HG02759 (cell line): ENCODE results near the gene SLC12A2.
A peak's percentile ranks its signal among the peaks of the same experiment; 100 is the strongest.

ENCODE experiments used
- ATAC-seq: cut with Tn5 transposase; IDR thresholded peaks from one replicate; pipeline ENCODE4 v1.9.1; 2021; ENCODE audit warnings: mild to moderate bottlenecking, moderate library complexity; ENCODE audit not compliant: unreplicated experiment

Gene SLC12A2

GRCh38 chr5:128083033-128083810, at the start of gene SLC12A2:
Gene SLC12A2, plus strand, starts transcription at chr5:128083766. Its CDS starts 189 bp downstream, at chr5:128083955.
- ATAC-seq = peak; percentile 66

GRCh38 chr5:128035689-128036088, 47.9 kb upstream of the SLC12A2 start:
- ATAC-seq = no peak

DNA sequence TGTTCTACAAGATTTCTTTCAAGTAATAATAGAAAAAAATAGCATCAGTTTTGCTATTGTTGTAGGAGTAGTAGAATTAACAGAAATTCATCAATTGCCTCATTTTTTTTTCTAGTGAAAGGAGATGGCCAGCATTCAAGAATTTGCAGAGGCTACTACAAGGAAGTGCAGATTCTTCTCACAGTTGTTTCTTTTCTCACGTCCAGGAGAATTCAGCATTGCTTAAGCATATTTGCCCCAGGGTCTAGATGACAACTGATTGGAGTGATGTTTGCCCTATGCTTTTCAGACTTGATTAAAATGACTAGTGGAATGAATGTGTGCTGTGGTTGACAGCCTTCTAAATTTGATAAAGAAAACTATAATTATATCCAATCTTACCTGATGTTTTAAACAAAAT, 46.6 kb upstream of the SLC12A2 start:
- no peak for ATAC-seq

DNA sequence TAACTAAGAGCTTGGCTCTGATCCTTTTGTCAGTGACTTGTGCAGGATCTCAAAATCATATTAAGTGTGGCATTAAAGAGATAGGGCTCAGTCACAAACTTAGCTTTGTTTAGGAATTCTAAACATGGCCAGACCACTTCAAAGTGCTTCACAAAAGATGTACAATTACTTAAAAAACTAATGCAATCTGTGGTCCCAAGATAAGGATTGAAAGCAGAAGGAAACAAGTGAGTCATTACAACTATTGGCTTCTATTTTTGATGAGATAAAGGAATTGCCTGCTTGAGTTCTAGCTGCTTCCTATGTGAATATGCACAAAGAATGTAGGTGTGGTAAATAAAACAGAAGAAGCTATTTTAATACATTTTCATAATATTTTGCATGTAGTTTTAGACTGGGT, 44.9 kb upstream of the SLC12A2 start:
- no peak for ATAC-seq

DNA sequence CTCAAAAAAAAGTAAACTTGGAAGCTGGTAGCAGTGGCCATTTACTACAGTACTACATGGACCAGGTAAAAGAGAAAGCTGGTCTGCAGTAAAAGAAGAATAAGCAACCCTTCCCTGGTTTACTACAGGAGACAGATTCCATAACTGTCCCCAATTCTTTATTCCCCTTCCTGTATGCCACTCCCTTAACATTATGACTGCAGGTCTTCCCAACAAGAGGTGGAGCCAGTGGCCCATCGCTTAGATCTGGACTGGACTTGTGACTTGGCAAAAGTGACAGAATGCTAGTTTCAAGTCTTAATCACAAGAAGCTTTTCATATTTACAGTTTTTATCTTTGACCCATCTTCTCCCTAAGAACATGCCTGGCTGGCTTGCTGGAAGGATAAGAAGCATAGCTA, 42.6 kb upstream of the SLC12A2 start:
- no peak for ATAC-seq

GRCh38 chr5:128052780-128053179, 30.8 kb upstream of the SLC12A2 start:
- no peak for ATAC-seq

GRCh38 chr5:128053291-128053954, 30.1 kb upstream of the SLC12A2 start:
- ATAC-seq = no peak

DNA sequence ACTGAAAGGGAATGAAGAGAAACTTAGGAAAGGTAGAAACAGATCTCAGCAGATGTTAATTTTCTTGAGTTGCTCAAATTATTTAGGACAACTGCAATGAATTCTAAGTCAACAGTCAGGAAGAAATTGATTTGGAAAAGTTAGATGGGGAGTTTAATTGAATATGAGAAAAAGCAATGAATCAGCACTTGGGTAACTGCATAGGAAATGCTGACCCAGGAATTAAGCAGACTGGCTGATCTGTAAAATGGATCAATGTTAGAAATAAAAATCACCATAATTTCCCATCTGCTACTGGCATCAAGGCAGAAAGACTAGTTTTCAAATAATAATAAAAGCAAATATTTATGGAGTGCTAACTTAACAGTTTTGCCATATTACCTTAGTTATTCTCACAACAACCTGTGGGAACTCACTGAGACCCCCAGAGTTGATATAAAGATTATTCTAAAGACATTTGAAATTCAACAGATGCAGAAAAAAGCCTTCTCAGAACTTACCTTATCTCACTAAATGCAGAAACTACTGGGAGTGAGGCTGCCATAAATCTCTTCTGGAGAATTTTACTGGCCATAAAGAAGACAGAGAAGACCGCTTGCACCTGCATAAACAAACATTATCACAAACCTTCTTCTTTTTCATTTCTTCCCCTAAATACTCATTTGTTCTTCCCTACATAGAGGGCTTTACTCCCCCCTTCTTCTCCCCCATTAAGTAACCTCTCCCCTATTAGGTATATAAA, 22.8 kb upstream of the SLC12A2 start:
- no peak for ATAC-seq

DNA sequence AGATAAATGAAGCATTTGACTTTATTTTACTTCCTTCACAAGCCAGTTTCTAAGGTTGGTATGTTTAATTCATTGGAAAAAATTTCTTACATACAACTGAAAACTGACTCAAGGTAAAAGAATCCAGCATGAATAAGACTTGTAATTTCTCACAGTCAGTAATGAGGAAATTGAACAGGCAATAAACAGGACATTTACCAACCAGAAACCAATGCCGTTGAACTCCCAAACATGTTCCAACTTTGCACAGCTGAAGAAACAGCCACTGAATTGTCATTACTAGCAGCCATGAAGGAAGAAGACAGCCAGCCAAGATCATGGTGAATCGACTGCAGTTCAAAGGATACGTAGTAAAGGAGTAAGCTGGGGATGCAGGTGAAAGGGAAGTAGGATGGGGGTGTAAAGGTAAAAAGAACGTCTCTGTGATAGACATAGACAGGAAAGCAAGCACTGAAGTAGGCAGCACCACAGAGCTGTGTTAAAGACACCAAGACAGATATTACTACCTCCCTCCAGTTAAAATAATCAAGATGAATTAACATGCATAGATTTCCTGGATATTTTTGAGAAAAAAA, 21.3 kb upstream of the SLC12A2 start:
- no peak for ATAC-seq

- ATAC-seq = no peak
Measured at GRCh38 chr5:128074171-128074570, 9.4 kb upstream of the SLC12A2 start.

- no peak for ATAC-seq
Measured at GRCh38 chr5:128074953-128075352, 8.6 kb upstream of the SLC12A2 start.

DNA sequence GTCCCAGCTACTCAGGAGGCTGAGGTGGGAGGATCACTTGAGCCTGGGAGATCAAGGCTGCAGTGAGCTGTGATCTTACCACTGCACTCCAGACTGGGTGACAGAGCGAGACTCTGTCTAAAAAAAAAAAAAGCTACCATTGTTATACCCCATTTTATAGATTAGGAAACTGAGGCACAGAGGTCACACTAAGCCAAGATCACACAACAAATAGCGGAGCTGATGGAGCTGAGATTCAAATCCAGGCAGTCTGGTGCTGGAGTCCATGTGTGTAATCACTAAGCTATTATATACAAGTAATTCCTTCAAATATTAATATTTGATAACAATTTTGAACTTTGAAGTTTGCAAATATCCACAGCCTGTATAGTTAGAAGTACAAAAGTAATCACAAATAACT, 6.0 kb upstream of the SLC12A2 start:
- no peak for ATAC-seq

- no peak for ATAC-seq
Measured at GRCh38 chr5:128081111-128081851, 2.3 kb upstream of the SLC12A2 start.

DNA sequence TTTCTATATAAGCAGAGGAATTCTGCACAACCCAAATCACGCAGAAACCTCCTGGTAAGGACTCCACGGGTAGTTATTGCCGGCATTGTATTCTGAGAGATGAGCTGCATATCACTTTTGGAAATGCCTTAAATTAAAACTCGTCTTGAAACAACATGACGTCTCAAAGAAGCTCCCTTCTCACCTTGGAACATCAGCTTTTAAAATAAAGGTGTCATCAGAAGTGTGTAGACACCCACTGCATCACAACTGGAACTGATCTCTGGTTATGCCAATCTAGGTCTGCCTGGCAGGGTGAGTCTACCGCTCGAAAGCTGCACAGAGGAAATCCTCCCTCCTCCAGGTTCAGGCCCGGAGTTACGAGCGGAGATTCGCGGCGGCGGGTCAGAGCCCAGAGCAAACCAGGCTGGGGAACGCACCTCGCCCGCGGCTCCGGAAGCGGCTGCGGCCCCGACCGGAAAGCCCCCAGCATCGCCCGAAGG, 974 bp upstream of the SLC12A2 start:
- ATAC-seq = no peak

DNA sequence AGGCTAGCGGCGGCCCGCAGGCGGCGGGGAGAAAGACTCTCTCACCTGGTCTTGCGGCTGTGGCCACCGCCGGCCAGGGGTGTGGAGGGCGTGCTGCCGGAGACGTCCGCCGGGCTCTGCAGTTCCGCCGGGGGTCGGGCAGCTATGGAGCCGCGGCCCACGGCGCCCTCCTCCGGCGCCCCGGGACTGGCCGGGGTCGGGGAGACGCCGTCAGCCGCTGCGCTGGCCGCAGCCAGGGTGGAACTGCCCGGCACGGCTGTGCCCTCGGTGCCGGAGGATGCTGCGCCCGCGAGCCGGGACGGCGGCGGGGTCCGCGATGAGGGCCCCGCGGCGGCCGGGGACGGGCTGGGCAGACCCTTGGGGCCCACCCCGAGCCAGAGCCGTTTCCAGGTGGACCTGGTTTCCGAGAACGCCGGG, 253 bp downstream of the SLC12A2 start:
- ATAC-seq = peak; percentile 38

DNA sequence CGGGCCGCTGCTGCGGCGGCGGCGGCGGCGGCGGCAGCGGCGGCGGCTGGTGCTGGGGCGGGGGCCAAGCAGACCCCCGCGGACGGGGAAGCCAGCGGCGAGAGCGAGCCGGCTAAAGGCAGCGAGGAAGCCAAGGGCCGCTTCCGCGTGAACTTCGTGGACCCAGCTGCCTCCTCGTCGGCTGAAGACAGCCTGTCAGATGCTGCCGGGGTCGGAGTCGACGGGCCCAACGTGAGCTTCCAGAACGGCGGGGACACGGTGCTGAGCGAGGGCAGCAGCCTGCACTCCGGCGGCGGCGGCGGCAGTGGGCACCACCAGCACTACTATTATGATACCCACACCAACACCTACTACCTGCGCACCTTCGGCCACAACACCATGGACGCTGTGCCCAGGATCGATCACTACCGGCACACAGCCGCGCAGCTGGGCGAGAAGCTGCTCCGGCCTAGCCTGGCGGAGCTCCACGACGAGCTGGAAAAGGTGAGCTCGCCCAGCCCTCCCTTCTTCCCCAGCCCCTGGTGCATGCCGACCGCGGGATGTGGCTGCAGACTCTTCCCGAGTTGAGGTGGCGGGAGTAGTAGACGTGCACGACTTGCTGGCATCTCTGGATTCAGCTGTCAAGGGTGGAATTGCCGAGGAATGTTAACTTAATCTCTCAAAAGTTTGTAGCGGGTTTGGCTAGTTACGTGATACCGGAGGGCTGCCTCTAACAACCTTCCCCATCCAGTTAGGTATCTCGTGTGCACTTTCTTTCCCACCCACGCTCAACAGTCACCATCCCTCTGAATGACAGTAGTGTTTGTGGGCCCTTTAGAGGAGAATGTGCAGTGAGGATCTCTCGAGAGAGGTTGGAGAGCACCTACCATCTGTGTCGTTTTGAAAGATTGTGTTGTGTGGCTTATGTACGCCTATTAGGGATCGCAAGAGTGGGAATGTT, 932 bp downstream of the SLC12A2 start:
- ATAC-seq = peak; percentile 6

GRCh38 chr5:128085413-128085812, 1.8 kb downstream of the SLC12A2 start:
- no peak for ATAC-seq

DNA sequence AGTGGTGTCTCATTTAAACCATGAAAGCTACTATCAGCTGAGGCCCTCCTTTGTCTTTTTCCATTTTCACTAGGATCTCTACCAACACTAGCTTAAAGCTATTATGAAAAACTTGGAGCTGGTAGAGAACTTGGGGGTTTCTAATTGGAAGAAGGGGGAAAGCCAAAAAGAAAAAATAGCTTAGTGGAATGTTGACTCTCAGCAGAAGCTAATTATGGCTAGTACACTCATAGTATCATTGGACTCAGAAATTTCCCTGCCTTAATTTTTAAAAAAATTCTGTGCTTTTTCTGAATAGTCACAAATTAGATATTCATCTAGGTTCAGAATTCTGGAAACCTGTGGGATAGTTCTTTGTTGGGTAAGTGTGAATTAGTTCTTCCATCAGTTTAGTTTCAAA, 8.0 kb downstream of the SLC12A2 start:
- ATAC-seq = no peak

DNA sequence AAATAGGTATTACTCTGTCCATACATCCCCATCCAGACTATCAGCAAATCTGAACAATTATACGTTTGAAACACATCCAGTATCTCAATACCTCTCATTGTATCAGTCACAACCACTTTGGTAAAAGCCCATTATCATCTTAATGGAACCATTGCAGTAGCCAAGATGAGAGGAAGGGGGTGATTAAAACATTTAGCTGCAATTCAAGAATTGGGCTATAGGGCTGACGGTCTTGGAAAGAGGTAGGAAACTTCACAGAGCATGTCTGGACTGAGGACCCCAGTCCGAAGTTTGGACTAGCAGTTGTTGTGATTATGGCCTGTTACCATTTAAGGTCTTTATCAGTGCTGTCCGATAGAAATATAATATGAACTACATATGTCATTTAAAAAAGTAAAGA, 8.6 kb downstream of the SLC12A2 start:
- ATAC-seq = no peak
